ELF-1 (cell line): ENCODE data around the gene ZCCHC7.

Source experiments
- DNase-seq: peaks from one replicate; pipeline ENCODE4 v3.0.0-alpha.2; 2016; ENCODE audit warnings: low read depth, low spot score

Gene ZCCHC7

DNA sequence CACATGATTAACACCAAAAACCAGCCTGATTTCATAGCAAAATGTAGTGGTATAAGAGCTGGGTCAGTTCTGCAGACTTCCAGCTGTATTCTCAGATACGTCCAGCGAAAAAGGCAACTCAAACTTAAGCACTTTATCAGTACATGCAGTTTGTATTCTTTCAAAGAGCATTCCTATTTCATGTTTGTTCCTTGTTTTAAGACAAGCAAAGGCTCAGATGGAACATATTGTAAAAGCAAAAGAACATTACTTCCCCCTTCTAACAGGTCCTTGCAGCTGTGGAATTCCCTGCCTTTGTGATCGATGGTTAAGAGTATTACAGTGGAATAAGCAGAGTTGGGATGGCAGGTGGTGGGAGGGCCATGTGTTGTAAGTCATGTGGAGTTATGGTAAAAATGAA is 215.8 kb downstream of the ZCCHC7 start:
- no peak for DNase-seq

DNA sequence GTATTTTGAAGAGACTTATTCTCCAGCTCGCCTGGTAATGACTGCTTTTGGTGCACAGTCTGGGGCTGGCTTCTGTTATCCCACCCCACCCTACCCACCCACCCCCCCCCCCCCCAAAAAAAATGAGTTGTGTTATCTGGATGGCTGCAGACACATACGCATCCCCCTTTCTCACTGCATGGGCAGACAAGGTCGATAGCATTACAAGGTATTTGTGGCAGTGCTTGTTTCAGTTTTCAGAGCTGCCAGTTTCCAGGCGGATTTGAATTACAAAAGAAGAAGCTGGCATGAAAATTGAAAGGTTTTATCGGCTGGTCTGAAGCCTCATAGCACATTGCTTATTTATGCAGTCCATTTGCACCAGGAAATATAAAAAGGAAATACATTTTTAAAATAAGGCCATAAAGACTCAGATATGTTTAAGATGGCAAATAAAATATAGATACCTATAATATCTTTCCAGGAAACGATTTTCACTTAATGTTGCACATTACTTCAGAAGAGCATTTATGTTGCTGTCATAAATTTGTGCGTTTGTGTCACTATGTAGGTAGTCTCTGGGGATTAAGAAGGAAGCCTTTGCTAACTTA is 217.0 kb downstream of the ZCCHC7 start:
- no peak for DNase-seq

DNA sequence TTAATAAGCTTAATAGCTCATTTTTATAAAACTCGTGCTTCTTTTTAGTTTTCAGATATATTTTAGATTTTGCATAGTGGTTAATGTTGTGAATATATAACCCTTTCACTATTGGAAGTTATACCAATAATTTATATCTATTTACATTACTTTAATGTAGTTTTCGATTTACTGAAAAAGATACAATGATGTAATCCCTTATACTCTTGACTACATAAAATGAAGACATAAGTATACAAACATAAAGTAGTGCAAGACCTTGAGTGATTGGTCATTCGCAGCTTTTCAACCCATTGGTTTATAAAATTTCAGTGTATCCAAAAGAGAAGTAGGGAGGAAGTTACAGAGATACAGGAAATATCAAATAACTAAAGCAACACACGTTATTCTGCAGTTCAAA is 217.8 kb downstream of the ZCCHC7 start:
- no peak for DNase-seq

DNA sequence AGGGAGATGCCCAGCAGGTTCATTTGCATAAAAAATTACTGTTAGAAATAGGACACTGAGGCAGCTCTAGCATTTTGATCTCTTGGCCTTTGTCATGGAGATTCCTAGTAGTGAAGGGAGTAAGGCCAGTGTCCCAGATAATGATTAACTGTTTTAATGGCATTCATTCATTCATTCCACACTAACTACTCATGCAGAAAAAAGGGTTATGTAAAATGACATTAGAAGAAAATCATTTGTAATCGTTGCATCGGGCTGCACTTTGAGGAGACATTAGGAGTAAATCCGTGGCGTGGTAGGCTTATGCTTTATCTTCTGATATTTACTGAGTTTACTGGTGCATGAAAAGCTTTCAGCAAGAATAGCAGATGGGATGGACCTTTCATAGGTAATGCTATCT is 219.5 kb downstream of the ZCCHC7 start:
- no peak for DNase-seq

DNA sequence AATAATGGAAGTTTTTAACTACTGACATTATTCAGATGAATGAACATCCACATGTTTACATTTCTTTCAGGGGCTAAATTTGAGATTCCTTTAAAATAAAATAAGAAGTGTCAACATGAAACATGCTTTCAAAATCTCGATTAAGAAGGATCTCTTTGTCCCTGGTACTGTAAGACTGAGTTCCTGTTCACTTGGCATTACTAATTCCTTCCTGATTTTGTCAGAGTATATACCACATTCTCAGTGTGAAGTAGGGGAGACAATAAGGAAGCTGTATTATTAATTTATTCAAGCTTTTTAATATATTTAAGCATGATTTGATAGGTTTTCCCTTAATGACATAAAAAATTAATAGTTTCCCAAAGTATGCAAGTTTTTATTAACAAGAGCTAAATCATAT is 220.6 kb downstream of the ZCCHC7 start:
- no peak for DNase-seq

DNA sequence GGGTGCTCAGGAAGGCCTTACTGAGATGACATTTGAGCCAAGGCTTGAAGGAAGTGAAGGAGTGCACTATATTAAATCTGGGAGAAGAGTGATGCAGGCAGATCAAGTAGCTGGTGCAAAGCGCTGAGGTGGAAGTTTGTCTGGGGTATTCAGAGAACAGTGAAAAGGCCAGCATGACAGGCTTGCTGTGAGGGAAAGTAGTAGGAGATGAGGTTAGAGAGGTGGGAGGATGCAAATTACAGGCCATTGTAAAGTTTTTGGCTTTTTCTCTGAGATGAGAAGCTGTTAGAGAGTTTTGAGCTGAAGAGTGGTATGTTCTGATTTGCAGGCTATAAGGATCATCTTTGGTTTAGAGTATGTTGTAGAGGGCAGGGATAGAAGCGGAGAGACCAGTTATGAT is 221.3 kb downstream of the ZCCHC7 start:
- no peak for DNase-seq

DNA sequence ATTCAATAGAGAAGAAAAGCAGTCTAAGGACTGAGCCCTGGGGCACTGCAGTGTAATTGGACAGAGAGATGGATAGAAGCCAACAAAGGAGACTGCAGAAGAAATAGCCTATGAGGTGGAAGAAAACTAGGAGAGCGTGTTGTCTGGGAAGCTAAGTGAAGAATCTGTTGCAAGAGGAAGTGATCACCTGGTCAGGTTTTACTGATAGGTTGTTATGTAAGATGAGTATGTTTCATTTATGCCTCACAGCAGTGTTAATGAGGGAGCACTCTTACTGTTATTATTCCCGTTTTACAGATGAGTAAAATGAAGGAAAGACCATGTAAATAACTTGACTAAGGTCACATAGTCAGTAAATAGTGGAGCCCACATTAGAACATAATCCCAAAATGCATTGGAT is 222.1 kb downstream of the ZCCHC7 start:
- DNase-seq: no peak

DNA sequence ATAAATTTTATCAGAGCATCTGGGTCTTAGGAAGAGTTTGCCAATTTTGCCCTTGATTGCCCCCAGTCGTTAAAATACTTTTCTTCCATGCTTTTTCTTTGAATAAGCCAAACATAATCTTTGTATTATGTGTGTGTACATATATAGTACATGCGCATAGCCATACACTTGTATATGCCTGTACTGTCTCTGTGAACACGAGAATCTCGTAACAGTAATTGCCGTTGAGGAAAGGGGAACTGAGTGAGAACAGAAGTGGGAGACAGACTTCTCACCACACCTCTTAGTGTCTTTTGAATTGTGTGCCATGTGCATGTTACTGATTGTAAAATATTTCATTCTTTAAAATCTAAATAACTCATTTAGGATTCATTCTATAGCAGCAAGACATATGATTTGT is 222.5 kb downstream of the ZCCHC7 start:
- no peak for DNase-seq

DNA sequence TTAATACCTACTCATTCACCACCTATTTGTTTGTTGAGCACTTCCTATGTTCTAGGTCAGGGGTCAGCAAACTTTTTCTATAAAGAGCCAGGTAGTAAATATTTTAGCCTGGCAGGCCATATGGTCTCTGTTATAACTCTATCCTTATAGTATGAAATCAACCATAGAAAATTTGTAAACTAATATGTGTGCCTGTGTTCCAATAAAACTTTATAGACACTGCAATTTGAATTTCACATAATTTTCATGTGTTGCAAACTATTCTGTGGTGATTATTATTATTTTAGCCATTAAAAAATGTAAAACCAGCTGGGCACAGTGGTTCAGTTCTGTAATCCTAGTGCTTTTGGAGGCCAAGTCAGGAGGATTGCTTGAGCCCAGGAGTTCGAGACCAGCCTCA is 223.3 kb downstream of the ZCCHC7 start:
- DNase-seq: no peak

DNA sequence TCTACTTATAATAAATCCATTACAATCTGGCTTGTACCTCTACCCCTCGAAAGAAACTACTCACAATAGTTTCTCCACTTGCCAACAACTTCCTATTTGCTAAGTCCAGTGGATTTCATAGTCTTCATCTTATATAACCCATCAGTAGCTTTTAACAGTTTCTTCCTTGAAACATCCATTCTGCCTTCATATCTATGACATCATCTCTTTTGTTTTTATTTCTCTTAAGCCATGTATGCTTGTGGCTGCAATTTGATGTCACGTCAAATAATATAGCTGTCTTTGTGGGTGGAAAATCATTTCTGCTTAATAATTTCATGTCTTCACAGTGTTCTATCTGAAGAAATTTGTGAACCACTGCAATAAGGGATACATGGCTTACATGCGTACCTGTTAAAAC is 224.7 kb downstream of the ZCCHC7 start:
- DNase-seq: no peak

DNA sequence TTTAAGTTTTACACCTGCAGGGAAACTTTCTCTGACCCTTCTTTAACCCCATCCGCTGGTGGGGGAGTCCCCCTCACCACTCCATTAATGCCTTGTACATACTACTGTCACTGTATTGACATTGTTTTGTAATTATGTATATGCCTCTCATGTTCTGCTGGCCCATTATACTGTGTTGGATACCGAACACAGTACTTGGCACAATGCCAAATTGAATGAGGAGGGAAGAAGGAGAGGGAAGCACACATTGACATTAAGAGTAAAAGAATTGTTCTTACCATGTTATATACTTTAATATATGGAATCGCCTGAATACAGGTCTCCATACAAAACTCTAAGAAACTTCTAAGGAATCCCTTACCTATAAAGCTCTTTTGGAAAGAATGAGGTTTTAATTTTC is 228.5 kb downstream of the ZCCHC7 start:
- DNase-seq: no peak

DNA sequence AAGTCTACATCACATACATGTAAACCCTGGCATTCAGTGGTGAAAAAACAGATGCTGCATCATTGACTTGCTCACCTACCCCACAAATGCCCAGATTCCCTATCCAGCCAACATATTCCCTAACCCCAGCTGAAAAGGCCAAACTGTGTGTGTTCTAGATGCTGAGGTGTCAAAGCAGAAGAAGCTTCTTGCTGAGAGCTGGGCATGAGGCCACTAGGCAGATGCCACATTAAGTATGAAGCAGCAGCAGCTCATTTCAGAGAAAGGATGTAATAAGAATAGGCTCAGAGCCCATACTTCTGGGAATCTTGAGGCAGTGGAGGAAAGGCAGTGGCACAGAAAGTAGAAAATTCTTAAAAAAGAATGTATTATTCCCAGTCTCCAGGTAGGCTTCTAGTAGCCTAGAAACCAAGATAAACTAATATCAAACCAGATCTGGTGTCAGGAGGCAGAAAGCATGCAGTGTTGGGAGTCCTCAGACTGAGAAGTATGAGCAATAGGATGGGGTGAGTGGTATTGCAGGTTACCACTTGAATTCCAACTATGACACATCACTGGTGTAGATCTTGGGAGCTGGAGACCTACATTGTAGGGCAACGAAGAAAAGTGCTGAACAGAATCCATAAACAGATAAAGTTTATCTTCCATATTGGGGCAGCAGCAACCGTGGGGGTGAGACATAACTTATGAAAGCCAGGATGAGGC is 230.3 kb downstream of the ZCCHC7 start:
- no peak for DNase-seq

DNA sequence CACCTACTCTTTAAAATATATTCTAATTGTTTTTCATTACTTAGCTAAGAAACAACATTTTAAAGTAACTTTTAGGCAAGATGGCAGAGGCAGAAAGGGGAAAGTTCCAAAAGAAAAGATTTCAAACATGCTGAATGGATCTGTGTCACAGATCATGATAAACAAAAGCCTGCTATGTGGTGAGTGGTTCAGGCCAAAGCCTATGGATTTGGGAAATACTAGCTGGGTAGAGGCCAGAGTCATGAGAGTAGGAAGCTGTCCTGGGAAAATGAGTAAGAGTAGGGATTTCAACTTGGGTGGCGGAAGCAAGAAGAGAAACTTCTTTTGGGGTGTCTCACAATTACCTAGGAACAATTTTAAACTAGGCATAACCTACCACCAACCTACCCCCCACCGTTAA is 233.4 kb downstream of the ZCCHC7 start:
- no peak for DNase-seq

DNA sequence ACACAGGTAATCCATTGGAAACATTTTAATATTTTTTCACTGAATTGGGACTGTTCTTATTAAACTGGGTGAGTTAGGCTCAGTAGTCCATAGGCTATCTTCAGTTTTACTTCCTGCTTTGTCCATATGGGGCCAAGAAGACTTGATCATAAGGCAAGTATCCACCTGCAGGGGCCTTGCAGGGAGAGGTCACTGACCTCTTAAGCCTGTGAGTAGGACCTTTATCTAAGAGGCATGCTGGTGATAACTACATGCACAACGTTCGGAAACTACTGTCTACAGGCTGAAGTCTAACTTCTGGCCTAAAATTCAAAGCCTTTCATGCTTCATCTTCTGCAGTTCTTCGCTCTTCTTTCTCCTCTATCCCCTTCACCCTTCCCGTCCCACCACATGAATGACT is 242.1 kb downstream of the ZCCHC7 start:
- no peak for DNase-seq

DNA sequence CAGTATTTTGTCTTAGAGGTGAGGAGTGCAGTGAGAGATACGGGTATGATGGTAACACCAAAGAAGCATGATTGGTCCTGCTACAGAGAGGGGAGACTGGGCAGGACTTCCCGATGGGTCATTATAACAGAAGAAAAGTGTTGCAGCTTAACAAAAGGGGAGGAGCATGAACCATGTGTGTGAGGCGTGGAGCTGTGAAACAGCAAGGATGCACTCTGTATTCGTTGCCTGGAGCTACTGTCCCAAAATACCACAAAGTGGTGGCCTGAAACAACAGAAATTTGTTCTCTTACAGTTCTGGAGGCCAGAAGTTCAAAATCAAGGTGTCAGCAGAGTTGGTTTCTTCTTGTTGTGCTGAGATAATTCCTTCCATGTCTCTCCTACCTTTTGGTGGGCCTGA is 242.8 kb downstream of the ZCCHC7 start:
- no peak for DNase-seq

DNA sequence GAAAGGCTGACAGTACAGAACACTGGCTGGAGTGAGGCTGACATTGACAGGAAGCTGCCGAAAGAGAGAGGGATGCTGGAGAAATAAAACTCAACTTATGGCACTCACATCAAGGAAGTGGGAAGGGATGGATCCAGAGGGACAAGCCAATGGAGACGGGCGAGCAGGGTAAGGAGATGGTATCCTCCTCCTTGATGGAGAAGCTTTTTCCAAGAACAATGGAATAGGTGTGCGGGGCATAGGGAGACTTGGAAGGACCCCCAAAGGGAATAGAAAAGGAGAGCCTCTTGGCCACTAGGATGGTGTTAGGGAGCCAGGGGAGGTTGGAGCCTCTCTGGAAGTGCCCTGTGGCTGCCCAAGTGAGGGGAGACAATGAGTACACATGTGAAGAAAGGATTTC is 243.8 kb downstream of the ZCCHC7 start:
- no peak for DNase-seq

DNA sequence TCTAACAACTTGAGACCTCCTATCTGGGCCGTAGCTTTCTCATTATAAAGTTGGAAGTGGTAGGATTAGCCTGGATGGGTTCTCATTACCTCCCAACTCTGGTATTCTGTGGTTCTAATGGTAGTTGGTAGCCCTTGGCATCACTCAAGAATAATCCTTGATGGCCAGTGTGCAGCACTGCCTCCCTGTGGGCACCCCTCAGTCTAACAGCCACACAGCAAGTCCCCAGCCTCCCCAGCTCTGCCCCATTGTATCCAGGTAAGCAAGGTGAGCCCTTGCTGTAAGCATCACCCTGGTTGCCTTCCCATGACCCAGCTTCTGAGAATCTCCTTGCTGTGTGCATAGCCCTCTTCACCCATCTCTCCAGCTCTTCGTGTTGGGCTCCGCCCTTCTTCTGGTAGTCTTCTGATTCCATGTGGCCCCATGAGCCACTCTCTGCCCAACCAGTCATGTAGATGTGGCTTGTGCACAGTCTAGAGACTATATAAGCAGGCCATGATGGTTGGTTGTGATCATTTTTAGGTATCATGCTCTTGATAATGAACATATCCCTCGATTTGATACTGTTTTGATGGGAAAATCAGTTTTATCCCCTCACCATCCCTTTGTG is 244.5 kb downstream of the ZCCHC7 start:
- peak; percentile 12 for DNase-seq

DNA sequence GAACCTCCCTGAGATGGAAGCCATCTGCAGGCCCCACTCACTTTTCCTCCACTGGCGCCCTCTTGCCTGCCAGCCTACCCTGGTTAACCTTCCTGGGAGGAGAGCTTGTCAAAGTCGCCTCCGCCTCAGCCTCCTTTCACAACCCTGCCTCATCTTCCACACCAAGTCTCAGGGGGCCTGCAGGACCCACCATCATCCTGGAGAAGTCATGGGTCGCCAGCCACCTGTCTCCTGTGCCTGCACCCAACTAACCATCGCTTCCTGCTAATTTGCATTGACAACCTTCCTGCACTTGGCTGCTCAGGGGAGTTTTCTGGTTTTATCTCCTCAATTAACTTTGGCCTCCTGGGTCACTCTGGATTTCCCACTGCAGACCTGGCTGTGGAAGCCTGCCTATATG is 249.3 kb downstream of the ZCCHC7 start:
- no peak for DNase-seq

DNA sequence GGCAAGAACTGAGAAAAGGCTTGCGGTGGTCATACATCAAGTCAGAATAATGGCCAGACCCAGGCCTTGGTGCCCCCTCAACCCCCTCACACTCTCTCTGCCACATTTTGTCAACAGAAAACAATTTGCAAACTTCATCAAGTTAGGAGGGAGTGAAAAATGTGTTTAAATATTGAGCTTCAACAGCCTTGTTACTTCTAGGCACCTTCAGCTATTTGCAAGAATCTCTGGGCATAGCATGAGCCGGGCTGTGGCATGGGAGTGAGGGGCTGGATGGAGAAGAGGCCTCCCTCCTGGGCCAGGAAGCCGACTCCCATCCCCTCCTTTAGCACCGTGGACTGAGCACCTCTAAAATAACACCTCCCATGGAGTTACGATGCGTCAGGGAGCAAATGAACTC is 249.9 kb downstream of the ZCCHC7 start:
- no peak for DNase-seq

DNA sequence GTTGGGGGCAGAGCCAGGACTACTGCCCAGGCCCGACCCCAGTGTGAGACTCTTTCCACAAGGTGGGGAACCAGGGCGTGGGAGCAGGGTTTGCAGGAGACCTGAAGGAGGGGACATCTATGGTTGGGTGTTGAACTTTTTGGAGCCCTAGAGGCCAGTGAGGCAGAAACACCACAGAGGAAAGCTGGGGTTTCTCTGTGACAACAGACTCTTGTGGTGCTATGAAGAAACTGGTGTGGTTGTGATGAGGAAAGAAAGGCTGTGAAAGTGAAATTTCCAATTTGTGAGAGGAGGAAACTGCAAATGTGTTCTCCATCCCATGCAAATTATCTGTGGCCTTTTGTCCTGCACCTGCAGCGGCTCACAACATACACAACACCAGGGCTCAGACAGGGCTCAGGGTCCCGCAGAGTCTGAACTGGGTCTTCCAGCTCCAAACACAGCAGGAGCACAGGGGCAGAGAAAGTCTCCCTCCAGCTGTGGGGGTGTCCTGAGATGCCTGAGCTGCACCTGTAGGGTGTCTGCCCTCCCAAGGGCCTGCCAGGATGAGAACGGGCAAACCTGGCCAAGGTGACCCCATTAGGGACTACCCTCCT is 250.7 kb downstream of the ZCCHC7 start:
- no peak for DNase-seq

DNA sequence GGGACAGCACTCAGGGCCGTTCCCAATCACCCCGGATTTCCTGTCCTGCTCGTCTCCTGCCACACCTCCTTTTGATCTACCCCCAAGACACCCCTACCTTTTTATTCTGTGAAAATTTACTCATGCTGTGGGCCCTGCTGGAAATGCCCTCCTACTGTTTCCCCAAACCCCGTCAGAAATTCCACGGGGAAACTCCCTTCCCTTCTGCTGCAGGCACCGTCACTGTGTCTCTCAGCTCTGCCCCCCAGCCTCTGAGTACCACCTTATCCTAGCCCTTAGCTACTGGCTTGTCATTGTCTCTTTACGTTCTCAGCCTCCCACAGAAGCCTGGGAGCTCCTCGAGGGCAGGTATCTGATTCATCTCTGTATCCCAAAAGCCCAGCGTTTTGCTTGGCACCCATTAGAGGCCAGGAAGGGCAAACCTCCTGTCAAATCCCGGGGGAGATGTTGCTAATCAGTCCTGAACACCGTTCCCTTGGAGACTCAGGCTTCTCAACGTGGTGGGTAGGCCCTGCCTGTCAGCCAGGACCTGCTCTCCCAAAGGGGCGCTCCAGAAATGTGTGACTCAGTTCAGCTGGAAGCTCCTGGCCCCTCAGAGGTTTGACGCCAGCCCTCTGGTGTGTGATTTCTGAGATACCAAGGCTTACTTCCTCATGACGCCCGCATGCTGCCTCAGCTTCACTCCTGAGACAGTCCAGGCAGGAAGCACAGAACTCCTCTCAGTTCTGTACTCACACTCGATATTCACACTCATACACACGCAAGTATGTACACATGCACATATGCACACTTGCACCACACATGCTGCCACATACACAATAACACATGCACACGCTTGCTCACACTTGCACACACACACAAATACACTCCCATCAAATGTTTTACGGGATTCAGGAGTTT is 251.4 kb downstream of the ZCCHC7 start:
- DNase-seq: peak; percentile 28

DNA sequence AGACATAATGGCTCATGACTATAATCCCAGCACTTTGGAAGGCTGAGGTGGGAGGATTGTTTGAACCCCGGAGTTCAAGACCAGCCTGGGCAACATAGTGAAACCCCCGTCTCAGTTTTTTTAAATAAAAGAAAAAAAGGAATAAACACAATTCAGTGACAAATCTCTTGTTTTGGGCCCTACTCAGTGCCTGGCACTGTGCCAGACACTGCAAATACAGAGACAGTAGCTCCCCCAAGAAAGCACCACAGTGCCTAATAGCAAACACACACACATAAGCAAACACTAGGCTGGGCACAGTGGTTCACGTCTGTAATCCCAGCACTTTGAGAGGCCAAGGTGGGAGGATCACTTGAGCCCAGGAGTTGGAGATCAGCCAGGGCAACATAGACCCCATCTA is 252.5 kb downstream of the ZCCHC7 start:
- DNase-seq: no peak
